Central memory CD8-positive, alpha-beta T cell (primary cell): ENCODE measurements around the gene BIRC2.

Source experiments
- ATAC-seq: fragments of 150-1000 bp; cut with Tn5 transposase; replicated peaks from 2 replicates; pipeline ENCODE4 v1.10.0; 2022; ENCODE audit warnings: mild to moderate bottlenecking, moderate FRiP score, moderate number of reproducible peaks; ENCODE audit not compliant: poor library complexity, severe bottlenecking; ENCODE audit errors: extremely low read depth
- DNase-seq, 2 donors: peaks; one replicate each; pipeline ENCODE4 v3.0.0; 2021; ENCODE audit warnings: low spot score in 2 of 2
- H3K27ac Mint-ChIP-seq: one replicate; pipeline ENCODE4 v1.8.0; 2022; ENCODE audit warnings: low read depth, mild to moderate bottlenecking, moderate library complexity, mixed read lengths
- H3K27me3 Mint-ChIP-seq: one replicate; pipeline ENCODE4 v1.8.0; 2022; ENCODE audit warnings: mixed read lengths
- H3K36me3 Mint-ChIP-seq: one replicate; pipeline ENCODE4 v1.8.0; 2022; ENCODE audit warnings: mild to moderate bottlenecking, moderate library complexity, mixed read lengths; ENCODE audit not compliant: insufficient read depth
- H3K4me1 Mint-ChIP-seq: one replicate; pipeline ENCODE4 v1.8.0; 2022; ENCODE audit warnings: mixed read lengths
- H3K4me3 Mint-ChIP-seq: one replicate; pipeline ENCODE4 v1.8.0; 2022; ENCODE audit warnings: mild to moderate bottlenecking, moderate library complexity, mixed read lengths
- H3K9me3 Mint-ChIP-seq: one replicate; pipeline ENCODE4 v1.8.0; 2022; ENCODE audit warnings: mixed read lengths

BIRC2 gene

DNA sequence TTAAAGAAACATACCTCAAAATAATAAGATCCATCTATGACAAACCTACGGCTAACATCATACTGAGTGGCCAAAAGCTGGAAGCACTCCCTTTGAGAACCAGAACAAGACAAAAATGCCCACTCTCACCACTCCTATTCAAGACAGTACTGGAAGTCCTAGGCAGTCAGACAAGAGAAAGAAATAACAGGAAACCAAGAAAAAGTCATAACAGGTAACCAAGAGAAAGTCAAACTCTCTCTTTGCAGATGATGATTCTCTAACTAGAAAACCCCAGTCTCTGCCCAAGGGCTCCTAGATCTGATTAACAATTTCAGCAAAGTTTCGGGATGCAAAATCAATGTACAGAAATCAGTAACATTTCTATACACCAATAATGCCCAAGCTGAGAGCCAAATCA is 70.0 kb downstream of the BIRC2 start:
- no peak for DNase-seq
- H3K36me3 Mint-ChIP-seq, result peaks cover 13% of the 10 kb centered on the region

DNA sequence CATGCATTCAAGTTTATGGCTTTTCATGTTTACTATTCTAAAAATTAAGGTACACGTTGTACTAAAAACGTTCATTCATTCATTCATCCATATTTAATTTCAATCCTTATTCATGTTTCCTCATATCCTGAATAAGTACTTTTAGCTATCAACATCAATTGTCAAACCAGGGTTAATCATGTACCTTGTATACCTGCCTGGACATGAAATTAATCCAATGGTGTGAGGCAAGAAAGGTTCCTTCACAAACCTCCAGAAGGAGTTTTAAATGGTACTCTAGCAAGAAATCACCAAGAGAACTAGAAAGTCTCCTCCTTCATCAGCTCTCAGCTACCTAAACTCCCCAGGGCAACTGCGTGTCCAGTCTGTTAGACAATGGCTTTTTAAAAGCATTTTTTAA is 72.2 kb downstream of the BIRC2 start:
- Mint-ChIP-seq H3K4me3 (no peak overlapping the region), H3K4me1 (peaks cover 85% of the 10 kb centered on the region), H3K9me3 (no peaks in the 10 kb centered on the region), H3K27me3 (no peaks in the 10 kb centered on the region), H3K27ac (no peak overlapping the region), H3K36me3 (peaks cover 11% of the 10 kb centered on the region)
- ATAC-seq, result no peak
- DNase-seq, result no peak

More for the DNA sequence above, 70.0 kb downstream of the BIRC2 start:
- ATAC-seq, result no peak
- peak overlapping the region; percentile 70 for H3K27ac Mint-ChIP-seq
- H3K9me3 Mint-ChIP-seq, result no peaks in the 10 kb centered on the region
- H3K4me1 Mint-ChIP-seq, result peaks cover 78% of the 10 kb centered on the region
- peak overlapping the region; percentile 52 for H3K4me3 Mint-ChIP-seq
- no peaks in the 10 kb centered on the region for H3K27me3 Mint-ChIP-seq

GRCh38 chr11:102420547-102420946 is 73.5 kb downstream of the BIRC2 start:
- Mint-ChIP-seq H3K4me3 (no peak overlapping the region), H3K27ac (peak overlapping the region; percentile 40), H3K9me3 (no peaks in the 10 kb centered on the region), H3K4me1 (peaks cover 80% of the 10 kb centered on the region), H3K27me3 (no peaks in the 10 kb centered on the region), H3K36me3 (peaks cover 10% of the 10 kb centered on the region)
- ATAC-seq (no peak), DNase-seq (no peak)

- no peak overlapping the region for H3K27ac Mint-ChIP-seq
- ATAC-seq, result no peak
- no peak for DNase-seq
- H3K27me3 Mint-ChIP-seq, result no peaks in the 10 kb centered on the region
- peaks cover 10% of the 10 kb centered on the region for H3K36me3 Mint-ChIP-seq
- H3K4me3 Mint-ChIP-seq, result no peak overlapping the region
- H3K9me3 Mint-ChIP-seq, result no peaks in the 10 kb centered on the region
- peaks cover 79% of the 10 kb centered on the region for H3K4me1 Mint-ChIP-seq
Measured at GRCh38 chr11:102421261-102421660, 74.2 kb downstream of the BIRC2 start.

DNA sequence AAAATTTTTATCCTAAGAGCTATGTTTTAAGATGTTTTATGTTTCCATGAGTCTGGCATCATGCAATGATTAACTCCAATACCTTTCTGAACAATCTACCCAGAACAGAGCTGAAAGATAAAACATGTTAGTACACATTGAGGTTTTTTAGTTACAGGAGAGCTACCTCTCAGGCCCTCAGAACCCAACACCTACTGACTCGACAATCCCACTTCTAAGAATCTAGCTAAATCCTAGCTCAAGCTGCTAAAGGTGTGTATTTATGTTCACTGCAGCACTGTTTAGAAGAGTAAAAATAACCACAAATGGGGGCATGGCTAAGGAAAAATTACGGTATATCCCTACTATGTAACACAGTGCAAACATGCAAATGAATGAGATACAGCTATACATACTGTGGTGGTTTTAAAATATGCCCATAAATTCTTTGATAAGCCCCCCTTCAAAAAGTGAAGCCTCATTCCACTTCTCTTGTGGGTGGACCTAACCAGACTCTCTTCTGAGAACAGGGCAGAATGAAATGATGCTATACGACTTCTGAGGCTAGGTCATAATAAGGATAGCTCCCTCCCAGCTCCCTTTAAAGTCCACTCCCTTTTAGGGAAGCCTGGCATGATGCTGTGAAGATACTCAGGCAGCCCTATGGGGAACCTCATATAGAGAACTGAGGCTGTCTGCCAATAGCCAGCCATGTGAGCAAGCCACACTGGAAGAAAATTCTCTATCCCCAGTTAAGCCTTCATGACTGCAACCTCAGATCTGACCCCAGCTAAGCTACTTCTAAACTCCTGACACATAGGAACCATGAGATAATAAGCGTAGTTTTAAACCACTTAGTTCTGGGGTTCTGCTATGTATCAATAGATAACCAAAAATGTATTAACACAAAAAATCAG is 76.1 kb downstream of the BIRC2 start:
- DNase-seq (no peak), ATAC-seq (peak; percentile 38)
- H3K36me3 Mint-ChIP-seq, result peaks cover 8% of the 10 kb centered on the region
- no peaks in the 10 kb centered on the region for H3K27me3 Mint-ChIP-seq
- no peak overlapping the region for H3K4me3 Mint-ChIP-seq
- H3K4me1 Mint-ChIP-seq, result peaks cover 67% of the 10 kb centered on the region
- no peaks in the 10 kb centered on the region for H3K9me3 Mint-ChIP-seq
- H3K27ac Mint-ChIP-seq, result no peak overlapping the region

DNA sequence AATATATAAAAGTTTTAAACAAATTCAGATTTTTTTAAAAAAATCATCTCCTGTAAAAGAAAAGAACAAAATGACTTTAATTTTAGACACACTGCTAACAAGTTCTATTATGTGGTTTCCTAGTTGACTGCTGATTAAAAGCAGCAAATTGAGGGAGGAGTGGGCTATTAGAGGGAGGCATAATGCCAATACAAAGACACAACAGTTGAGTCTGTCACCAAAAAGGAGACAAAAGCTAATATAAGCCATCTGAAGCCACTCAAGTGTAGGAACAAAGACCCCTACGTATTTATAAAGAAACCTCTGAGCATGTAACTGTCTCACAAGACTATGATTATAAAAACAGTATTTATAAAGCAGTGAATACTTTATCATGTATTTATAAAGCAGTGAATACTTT is 76.9 kb downstream of the BIRC2 start:
- ATAC-seq, result no peak
- Mint-ChIP-seq H3K4me3 (no peak overlapping the region), H3K27me3 (no peaks in the 10 kb centered on the region), H3K4me1 (peaks cover 62% of the 10 kb centered on the region), H3K27ac (no peak overlapping the region), H3K36me3 (peaks cover 8% of the 10 kb centered on the region), H3K9me3 (no peaks in the 10 kb centered on the region)
- no peak for DNase-seq

DNA sequence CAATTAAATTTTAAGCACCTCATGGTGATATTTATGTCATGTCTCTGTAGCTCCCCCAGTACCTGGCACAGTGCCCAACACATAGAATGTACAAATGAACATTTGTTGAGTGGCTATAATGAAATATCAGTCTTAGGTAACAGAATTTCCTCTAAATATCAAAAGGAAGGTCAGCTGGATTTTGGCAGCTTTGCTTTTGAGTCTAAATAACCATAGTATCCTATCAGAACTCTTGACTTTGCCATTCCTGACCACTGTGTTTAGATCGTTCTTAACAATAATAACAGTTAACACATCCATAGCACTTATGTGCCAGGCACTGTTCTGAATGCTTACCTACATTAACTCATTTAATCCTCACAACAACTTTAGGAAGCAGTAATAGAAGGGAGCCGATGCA is 79.0 kb downstream of the BIRC2 start:
- H3K27me3 Mint-ChIP-seq, result no peaks in the 10 kb centered on the region
- H3K27ac Mint-ChIP-seq, result no peak overlapping the region
- DNase-seq (no peak), ATAC-seq (no peak)
- H3K4me1 Mint-ChIP-seq, result peaks cover 68% of the 10 kb centered on the region
- H3K9me3 Mint-ChIP-seq, result no peaks in the 10 kb centered on the region
- peaks cover 6% of the 10 kb centered on the region for H3K36me3 Mint-ChIP-seq
- H3K4me3 Mint-ChIP-seq, result no peak overlapping the region

DNA sequence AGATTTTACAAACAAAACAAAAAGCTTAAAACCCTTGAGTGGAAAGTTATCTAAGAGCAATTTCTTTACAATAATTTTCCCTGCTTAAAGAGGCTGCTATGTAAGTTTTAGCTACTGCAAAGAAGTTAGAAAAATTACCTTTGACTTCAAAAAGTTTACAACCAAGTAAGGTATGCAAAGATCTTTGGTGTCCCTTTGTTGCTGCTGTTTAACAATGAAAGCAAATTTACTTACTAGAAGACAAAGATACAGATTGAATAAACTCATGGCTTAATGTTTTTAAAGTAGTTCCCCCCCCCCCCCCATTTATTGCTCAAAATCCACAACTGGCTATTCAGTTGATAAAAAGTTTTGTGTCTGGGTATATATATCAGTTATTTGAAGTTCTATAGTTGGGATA is 79.6 kb downstream of the BIRC2 start:
- H3K27ac Mint-ChIP-seq, result no peak overlapping the region
- H3K4me1 Mint-ChIP-seq, result peaks cover 69% of the 10 kb centered on the region
- H3K36me3 Mint-ChIP-seq, result peaks cover 6% of the 10 kb centered on the region
- no peak overlapping the region for H3K4me3 Mint-ChIP-seq
- DNase-seq (no peak), ATAC-seq (no peak)
- H3K9me3 Mint-ChIP-seq, result no peaks in the 10 kb centered on the region
- no peaks in the 10 kb centered on the region for H3K27me3 Mint-ChIP-seq

- no peak overlapping the region for H3K4me3 Mint-ChIP-seq
- H3K4me1 Mint-ChIP-seq, result peaks cover 72% of the 10 kb centered on the region
Measured at GRCh38 chr11:102427068-102427467, 80.1 kb downstream of the BIRC2 start.

More at GRCh38 chr11:102427068-102427467, 80.1 kb downstream of the BIRC2 start:
- H3K27me3 Mint-ChIP-seq, result no peaks in the 10 kb centered on the region
- ATAC-seq (no peak), DNase-seq (no peak)
- peaks cover 6% of the 10 kb centered on the region for H3K36me3 Mint-ChIP-seq
- H3K27ac Mint-ChIP-seq, result peak overlapping the region; percentile 68
- peaks cover 4% of the 10 kb centered on the region for H3K9me3 Mint-ChIP-seq
